GM12892 (cell line): ENCODE measurements around the gene ZC3H12D.

Experiments
- DNase-seq: peaks from one replicate; pipeline ENCODE4 v3.0.0; 2011; ENCODE audit not compliant: insufficient read length
- FAIRE-seq: peaks from 2 replicates; lab custom pipeline; 2011; peaks lifted over from hg19 to GRCh38; lab: Jason Lieb, UNC
- POLR2A ChIP-seq: IDR thresholded peaks from 2 replicates; pipeline ENCODE4 v1.6.1; 2011; ENCODE audit warnings: low read depth, low read length, control low read depth
- POLR2AphosphoS5 ChIP-seq: IDR thresholded peaks from 2 replicates; pipeline ENCODE4 v1.6.1; 2011; ENCODE audit warnings: low read depth, low read length, control low read depth
- TAF1 ChIP-seq: IDR thresholded peaks from 2 replicates; pipeline ENCODE4 v1.6.1; 2011; ENCODE audit warnings: low read depth, mild to moderate bottlenecking, control low read depth, low read length, borderline replicate concordance

ZC3H12D gene

DNA sequence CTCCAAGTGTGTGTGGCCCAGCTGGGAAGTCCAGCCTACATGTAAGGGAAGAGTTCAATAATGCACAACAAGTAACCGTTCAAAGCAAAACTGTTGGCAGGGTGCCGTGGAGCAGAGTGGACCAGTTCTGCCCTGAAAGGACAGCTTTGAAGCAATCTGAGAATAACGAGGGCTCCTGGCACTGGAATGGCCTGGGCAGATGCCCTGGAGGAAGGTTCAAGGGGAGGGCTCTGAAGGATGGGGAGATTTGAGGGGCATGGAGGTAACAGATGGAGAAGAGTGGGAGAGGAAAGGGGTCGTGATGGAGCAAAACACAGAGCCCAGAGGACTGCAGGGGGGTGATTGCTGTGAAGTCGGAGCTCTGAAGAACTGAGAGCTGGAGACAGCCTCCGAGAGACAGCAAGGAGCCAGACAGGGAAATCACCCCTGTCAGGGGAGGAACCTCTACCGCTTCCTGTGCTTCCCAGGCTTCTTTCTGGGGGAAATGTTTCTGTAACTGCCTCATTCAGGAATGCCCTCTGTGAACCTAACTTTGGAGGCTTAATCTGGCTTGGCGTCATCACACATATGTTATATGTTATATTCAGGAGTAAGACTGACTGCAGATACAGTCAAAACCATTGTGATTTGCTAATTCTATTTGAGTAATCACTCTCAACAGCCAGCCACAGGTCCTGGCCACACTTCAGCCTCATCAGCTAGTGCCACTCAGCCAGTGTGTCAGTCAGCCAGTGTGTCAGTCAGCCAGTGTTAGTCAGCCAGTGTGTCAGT, 41.2 kb downstream of the ZC3H12D start:
- TF ChIP-seq POLR2AphosphoS5 = no peak
- no peak for TF ChIP-seq POLR2A
- no peak for TF ChIP-seq TAF1
- FAIRE-seq (no peak), DNase-seq (no peak)

DNA sequence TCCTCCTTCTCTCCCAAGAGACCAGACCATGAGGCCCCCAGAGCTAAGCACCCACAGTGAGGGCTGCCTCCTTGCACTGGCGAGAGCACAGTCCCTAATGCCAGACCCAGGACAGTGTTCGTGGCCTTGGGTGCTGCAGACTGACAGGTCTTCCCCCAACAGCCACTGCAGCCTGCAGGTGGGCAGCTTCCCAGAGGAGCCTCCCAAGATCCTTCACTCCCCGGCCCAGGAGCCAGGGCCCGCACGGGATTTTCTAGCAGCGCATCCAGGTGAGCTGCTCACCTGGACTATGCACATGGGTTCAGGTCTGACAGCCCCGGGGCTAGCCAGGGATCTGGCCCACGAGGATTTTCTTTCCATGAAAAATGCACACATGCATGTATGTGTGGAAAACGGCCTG, 43.1 kb downstream of the ZC3H12D start:
- DNase-seq = no peak
- no peak for TF ChIP-seq POLR2AphosphoS5
- TF ChIP-seq TAF1 = no peak
- TF ChIP-seq POLR2A = no peak

DNA sequence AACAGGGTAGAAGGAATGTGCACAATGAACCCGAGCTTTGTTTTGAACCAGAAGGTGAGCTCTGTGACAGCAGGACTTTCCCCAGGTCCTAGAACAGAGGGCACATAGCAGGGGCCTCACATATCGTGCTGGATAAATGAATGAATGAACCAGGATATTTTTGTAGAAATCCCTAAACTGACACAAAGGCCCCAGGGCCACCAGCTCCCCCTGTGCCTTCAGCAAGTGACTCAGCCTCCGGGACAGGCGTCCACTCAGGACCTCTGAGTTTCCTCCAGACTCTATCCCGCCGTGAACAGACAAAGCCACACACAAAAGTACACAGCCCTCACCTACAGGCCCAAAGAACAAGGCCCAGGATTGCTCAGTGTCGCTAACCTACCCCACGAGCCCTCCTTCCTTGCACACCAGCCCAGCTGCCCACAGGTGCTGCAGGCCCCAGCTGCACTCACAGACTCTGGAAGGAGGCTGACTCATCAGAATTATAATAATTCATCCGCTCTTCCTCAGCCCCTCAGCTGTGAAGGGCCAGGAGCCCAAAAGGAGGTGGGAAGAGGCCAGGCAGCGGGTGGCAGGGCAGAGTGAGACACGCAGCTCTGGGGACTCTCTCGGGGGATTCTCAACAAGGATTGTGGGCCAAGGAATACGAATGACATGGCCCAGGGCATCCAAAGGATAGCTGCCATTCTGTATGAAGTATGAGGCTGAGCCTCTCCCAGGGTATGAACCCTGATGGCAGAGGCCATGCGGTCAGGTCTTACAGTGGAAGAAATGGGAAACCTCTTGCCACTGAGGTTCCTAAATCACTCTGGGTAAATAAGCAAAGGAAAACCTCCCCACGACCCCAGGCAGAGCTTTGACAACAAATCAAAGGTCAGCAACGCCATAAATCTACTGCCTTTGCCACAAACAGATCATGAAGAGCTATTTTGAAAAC, 43.8 kb downstream of the ZC3H12D start:
- DNase-seq = no peak
- TF ChIP-seq POLR2AphosphoS5 = no peak
- TF ChIP-seq POLR2A = no peak
- no peak for TF ChIP-seq TAF1
- FAIRE-seq = no peak

More for the DNA sequence above, 43.1 kb downstream of the ZC3H12D start:
- no peak for FAIRE-seq

DNA sequence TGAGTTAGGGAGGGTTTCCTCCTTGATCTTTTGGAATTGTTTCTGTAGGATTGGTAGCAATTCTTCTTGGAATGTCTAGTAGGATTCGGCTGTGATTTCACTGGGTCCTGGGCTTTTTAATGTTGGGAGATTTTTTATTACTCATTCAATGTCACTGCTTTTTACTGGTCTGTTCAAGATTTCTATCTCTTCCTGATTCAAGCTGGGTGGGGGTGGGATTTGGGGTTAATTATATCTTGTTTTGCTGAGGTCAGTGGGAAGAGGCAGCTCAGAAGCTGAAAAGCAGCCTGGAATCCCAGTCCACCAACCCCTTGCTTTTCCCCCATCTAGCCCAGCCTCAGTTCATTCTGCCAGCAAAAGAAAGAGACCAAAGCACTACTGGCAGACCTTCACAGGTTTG, 45.2 kb downstream of the ZC3H12D start:
- TF ChIP-seq POLR2A (no peak), TAF1 (no peak), POLR2AphosphoS5 (no peak)
- DNase-seq (no peak), FAIRE-seq (no peak)

DNA sequence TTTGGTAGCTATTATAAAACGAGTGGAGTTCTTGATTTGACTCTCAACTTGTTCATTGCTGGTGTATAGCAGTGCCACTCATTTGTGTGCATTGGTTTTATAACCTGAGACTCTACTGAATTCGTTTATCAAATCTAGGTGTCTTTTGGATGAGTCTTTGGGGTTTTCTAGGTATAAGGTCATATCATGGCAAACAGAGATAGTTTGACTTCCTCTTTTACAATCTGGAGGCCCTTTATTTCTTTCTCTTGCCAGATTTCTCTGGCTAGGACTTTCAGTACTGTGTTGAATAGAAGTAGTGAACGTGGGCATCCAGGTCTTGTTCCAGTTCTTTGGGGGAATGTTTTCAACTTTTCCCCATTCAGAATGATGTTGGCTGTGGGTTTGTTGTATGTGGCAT, 46.0 kb downstream of the ZC3H12D start:
- TF ChIP-seq POLR2AphosphoS5 (no peak), TAF1 (no peak), POLR2A (no peak)
- FAIRE-seq = no peak
- DNase-seq = no peak

DNA sequence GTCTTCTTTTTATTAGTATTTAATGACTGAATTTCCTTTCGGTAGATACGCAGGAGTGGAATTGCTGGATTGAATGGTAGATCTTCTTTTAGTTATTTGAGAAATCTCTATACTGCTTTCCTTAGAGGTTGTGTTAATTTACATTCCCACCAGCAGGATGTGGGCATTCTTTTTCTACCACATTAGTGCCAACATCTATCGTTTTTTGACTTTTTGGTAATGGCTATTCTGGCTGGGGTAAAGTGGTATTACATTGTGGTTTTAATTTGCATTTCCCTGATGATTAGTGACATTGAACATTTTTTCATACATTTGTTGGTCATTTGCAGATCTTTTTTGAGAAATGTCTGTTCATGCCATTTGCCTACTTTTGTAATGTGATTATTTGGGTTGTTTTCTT, 47.6 kb downstream of the ZC3H12D start:
- DNase-seq (no peak), FAIRE-seq (no peak)
- no peak for TF ChIP-seq POLR2A
- no peak for TF ChIP-seq POLR2AphosphoS5
- TF ChIP-seq TAF1 = no peak

DNA sequence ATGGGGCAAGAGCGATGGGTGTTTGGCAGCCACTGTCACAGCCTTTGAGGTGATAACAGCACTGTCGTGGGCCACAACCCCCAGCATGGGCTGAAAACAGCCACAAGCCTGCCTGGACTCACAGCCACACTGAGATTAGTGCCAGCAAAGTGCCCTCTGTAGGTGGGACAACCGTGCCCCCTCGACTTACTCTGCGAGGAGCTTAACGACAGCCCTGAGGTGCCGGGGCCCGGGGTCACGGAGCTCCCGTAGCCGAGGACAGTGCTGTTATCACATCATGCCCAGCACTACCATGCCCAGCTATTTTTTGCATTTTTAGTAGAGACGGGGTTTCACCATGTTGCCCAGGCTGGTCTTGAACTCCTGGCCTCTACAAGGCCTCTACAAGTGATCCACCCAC, 48.2 kb downstream of the ZC3H12D start:
- DNase-seq (no peak), FAIRE-seq (no peak)
- no peak for TF ChIP-seq POLR2A
- TF ChIP-seq POLR2AphosphoS5 = no peak
- TF ChIP-seq TAF1 = no peak

DNA sequence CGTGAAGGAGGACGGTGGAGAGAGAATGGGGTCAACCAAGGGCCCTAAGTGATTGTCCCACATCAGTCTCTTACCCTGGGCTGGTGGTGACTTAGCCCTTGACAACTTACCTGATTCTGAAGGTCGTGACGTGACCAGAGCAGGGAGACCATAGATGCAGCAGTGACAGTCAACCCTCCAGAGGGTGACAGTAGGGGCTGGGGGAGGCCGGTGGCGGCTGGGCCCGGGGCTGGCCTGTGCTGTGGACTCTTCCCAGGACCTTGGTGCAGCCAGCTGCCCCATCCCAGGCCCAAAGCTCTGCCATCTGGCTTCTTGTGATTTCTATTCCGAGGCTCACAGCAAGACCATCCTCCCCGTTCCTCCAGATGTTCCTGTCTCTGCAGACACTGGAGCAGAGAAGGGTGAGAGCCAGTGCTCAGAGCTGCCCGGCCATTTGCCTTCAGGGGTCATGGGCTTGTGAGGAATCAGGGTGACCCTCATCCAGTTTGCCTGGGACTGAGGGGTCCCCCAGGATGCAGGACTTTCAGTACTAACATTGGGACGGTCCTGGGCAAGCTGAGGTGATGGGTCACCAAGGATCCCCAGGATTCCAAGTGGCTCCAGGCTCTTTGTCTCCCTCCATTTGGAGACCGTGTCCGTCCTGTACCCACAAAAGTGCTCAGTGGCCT, 48.8 kb downstream of the ZC3H12D start:
- DNase-seq (no peak), FAIRE-seq (no peak)
- no peak for TF ChIP-seq POLR2AphosphoS5
- TF ChIP-seq POLR2A = no peak
- no peak for TF ChIP-seq TAF1

DNA sequence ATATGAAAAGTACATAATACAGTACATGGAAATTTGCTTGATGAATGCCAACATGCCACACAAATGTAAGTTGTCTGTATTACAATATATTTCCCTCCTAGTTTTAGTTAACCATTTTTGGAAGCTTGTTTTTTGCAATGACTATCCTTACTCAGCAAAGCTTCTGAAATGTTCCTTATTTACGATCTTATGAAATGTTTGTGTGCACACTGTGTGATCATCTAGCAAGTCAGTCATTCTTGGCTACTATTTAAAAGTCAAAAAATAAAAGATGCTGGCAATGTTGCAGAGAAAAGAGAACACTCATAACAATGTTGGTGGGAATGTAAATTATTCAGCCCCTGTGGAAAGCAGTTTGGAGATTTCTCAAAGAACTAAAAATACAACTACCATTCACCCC, 50.9 kb downstream of the ZC3H12D start:
- no peak for DNase-seq
- FAIRE-seq = no peak
- TF ChIP-seq TAF1 (no peak), POLR2A (no peak), POLR2AphosphoS5 (no peak)

DNA sequence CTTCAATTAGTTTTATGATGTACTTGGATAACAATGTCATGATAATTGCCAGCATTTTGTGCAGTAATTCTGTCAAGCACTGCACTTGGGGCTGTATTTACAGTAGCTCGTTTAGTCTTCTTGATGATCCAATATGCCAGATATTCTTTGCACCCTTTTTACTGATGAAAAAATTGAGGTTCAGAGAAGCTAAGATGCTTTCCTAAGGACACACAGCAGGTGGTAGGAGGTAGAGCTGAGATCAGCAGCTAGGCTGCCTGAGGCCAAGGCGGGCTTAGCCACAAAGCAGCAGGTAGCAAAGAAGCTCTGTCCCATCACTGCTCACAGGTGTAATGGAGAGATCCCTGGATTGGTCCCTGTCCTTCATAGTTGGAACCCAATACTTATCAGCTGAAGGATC, 51.4 kb downstream of the ZC3H12D start:
- DNase-seq = no peak
- TF ChIP-seq TAF1 (no peak), POLR2A (no peak), POLR2AphosphoS5 (no peak)
- FAIRE-seq = no peak

DNA sequence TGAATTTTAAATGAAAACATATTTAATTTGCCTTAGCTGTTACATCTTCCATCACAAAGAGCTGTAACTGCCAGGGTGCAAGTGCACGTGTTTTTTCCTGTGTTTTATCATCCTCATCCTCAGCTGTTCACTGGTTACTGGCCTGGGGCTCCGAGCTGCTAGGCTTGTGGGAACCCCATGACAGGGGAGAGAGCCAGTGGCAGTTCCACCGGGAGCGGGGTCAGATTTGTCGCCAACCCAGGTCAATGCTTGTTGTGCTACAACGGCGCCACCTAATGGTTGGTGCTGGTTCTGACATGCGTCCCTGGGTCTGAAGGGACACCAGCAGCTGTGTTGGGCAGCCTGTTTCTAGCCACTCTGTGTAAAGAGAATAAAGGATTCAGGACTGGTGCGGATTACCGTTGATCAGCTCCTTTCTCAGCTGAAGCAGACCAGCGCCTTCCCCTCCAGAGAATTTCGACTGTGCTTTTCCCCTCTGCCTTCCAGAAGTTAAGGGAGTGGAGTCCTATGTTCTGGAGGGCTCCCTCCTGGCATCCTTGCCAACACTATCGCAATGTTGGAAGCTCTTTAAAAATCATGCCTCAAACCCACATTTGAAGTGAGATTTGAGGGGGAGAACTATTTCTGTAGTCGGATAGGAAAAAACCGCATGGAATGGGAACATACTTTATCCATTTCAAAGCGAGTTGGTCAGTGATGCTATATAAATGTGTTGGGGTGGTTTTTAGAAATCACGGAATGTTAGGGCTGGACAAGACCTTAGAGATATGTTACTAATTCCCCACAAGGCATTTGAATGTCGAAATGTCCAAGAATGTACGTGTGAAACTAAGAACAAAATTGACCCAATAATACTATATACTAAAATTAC, 52.7 kb downstream of the ZC3H12D start:
- DNase-seq (peak; percentile 69), FAIRE-seq (peak; percentile 99)
- TF ChIP-seq POLR2AphosphoS5 = no peak
- TF ChIP-seq TAF1 = no peak
- no peak for TF ChIP-seq POLR2A
